HG03097 (cell line): ENCODE measurements around the gene FAM216B.

Source experiments
- ATAC-seq: cut with Tn5 transposase; IDR thresholded peaks from one replicate; pipeline ENCODE4 v1.9.1; 2021; ENCODE audit not compliant: unreplicated experiment, low FRiP score

Gene FAM216B

DNA sequence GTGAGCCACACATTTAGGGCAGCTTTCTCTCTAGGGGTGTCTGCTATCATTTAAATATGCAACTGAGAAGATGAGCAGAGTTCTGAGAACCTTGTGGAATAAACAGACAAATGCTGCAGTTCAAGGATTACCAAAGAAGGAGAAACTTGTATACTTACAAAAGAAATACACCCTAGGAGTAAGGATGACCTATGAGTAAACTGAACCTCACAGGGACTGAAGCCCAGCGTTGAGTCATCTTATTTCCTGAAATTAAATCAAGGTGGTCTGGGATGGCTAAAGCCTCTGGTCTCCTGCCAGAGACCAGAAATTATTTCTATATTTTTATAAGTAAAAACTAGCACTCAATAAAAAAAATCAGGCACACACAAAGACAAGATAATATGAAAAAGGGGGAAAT is 40.1 kb downstream of the FAM216B start:
- no peak for ATAC-seq

DNA sequence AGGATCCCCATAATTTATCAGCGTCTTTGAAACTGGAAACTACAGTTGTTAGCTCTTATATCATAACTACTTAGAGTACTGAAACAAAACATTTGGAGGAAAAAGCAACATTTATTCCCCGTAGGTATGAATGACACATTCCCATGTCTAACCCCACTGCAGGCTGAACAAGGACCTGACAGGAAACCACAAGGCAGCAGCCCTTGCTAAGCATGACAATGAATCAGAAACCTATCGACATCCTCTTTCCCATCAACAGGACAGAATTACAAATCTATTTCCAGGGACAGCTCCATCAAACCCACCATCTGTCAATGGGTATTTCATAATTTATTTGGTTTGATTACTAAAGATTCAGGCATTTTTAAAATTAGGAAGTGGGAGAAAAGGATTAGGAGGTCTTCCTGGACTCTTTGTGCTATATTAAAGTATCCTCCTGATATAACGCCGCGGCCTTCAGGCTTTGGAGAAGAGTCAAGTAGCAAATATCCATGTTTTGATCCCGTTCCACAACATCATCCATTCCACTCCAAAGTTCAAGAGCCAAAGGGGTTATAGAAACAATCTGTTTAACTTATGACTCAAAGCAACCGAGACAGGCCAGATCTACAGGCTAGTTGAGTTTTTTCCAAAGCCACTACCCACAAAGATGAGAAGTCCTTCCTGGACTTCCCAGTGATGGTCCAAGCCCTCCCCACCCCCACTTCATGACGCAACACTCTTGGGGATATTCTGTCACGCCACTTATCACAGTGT is 51.1 kb downstream of the FAM216B start:
- ATAC-seq = no peak

DNA sequence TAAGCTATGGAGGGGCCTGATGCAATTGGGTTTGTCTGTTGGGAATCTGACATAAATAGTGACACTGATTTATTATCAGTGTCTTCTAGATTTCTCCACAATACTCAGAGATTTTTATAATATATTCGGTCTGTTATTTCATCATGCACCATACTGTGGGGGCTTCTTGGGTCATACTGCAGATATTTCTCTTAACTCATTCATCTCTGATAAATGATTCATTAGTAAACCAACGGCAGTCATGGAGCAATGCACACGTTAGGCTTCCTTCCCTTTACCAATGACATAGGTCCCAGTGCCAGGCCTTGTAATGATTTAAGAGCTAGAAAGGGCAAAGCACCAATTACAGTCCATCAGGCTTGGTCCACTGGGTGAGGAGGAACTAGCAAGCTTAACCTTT is 53.6 kb downstream of the FAM216B start:
- ATAC-seq = no peak

DNA sequence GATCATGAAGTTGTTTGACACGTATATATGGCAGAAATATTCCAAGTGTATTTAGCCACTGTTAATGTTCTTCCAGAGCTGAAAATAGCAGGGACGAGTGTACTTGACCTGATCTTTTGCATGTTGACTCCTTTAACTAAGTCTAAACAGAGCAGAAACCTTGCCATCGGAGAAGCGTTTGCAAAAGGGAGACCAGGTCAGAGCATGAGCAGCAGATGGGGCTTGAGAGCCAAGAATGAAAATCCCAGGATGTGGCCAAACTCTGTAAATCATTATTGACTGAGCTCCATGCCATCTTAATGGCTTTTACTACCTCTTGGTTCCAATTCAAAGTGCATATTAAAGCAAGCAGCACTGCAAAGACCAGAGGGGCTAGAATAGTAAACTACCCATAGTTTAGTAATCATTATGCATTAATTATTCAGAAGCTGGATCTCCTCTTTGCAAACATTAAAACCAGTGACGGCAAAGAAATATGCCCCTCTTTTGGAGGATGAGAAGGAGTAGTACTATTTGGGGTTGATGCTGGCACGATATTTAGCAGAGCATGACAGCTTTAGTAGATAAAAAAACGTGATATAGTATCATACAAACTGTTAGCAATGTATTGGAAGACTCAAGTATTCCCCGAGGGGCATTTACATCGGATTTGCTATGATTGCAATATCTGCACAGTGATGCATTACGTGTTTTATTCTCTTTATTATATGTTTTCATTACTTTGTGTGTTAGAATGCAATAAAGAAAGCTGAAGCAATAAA is 55.7 kb downstream of the FAM216B start:
- no peak for ATAC-seq
